ENCODE results near the gene CCPG1.

- TF ChIP-seq POLR2AphosphoS5 (IDR thresholded peaks at IDR 0.05; ENCODE audit: low read depth, low read length) (no peak), TAF1 (IDR thresholded peaks at IDR 0.05; ENCODE audit: borderline replicate concordance, insufficient read depth, low read length) (no peak), SIN3A (IDR thresholded peaks at IDR 0.05; ENCODE audit: borderline replicate concordance, insufficient read depth, low read length) (no peak), REST (IDR thresholded peaks at IDR 0.05; ENCODE audit: insufficient read depth in 1 of 2, low read depth in 2 of 2, low read length in 2 of 2) (no peak)
Measured at GRCh38 chr15:55356985-55357585, 51.1 kb downstream of the CCPG1 start.
